T-cell (primary cell): ENCODE results near the gene CNGB1. TPM values are rescaled to one million over a fixed set of nuclear protein-coding genes. Genes with fewer than 3 reads are reported as not detected.
"Not testable (repeated sequence)": the region's sequence is repeated elsewhere in the genome, so short reads cannot be mapped to it uniquely, and the experiment has no call there.

ENCODE experiments used
- ATAC-seq, 4 experiments: fragments of 200-7000 bp in 3 of 4; fragments of 150-1000 bp in 1 of 4; cut with Tn5 transposase; replicated peaks in 1 of 4; 1 replicate in 3 of 4; 2 replicates in 1 of 4; pipeline ENCODE4 v1.10.0; 2021; ENCODE audit warnings: moderate library complexity in 3 of 4, mild to moderate bottlenecking in 2 of 4, moderate number of reproducible peaks in 1 of 4
- CTCF ChIA-PET, 2 donors: fragments of 300-600 bp; sonication (Branson Sonifier 250); formaldehyde crosslinking; loops; one replicate each; lab custom pipeline; 2022; ENCODE audit warnings: antibody characterized with exemption in 2 of 2; lab: Charles Lee
- POLR2A ChIA-PET, 2 donors: fragments of 300-600 bp; sonication (Branson Sonifier 250); formaldehyde crosslinking; loops; one replicate each; lab custom pipeline; 2022; ENCODE audit warnings: antibody characterized with exemption in 2 of 2; lab: Charles Lee
- DNase-seq, 35 experiments: peaks; one replicate each; pipeline versions ENCODE4 v3.0.0 to v3.0.0-alpha.2; 2013 to 2023
- H3K27ac ChIP-seq: one replicate; pipeline ENCODE4 v1.5.1; 2013; ENCODE audit warnings: low read length
- H3K27me3 ChIP-seq, 2 experiments: replicated peaks in 1 of 2; 1 replicate in 1 of 2; 2 replicates in 1 of 2; pipeline versions ENCODE4 v1.6.1 to v1.7.0; 2013; ENCODE audit warnings: low read length in 1 of 2, mixed read lengths in 1 of 2; ENCODE audit not compliant: control insufficient read depth in 2 of 2, insufficient read depth in 2 of 2; ENCODE audit errors: extremely low read depth in 1 of 2
- H3K36me3 ChIP-seq, 2 donors: 1 replicate in 1 of 2; 2 replicates in 1 of 2; pipeline versions ENCODE4 v1.6.1 to v1.7.0; 2013; ENCODE audit warnings: low read length in 1 of 2; ENCODE audit not compliant: control insufficient read depth in 2 of 2, insufficient read depth in 1 of 2; ENCODE audit errors: extremely low read depth in 1 of 2
- H3K4me1 ChIP-seq, 2 experiments: 1 replicate in 1 of 2; 2 replicates in 1 of 2; pipeline versions ENCODE4 v1.6.1 to v1.7.0; 2013; ENCODE audit warnings: low read length in 2 of 2, mixed read lengths in 1 of 2; ENCODE audit not compliant: insufficient read depth in 2 of 2, control insufficient read depth in 1 of 2; ENCODE audit errors: extremely low read depth in 1 of 2
- H3K4me3 ChIP-seq, 2 donors: 1 replicate in 1 of 2; 2 replicates in 1 of 2; pipeline versions ENCODE4 v1.5.1 to v1.7.0; 2013; ENCODE audit warnings: mild to moderate bottlenecking in 2 of 2, low read length in 1 of 2, moderate library complexity in 1 of 2; ENCODE audit not compliant: control insufficient read depth in 1 of 2; ENCODE audit errors: extremely low read depth in 1 of 2
- H3K9me3 ChIP-seq: 2 replicates; pipeline ENCODE4 v1.7.0; 2013
- H3K27ac Mint-ChIP-seq, 2 donors: one replicate each; pipeline ENCODE4 v1.8.0; 2020 to 2021; ENCODE audit warnings: mild to moderate bottlenecking in 2 of 2, mixed read lengths in 2 of 2
- H3K27me3 Mint-ChIP-seq, 2 donors: one replicate each; pipeline ENCODE4 v1.8.0; 2021 to 2022; ENCODE audit warnings: mixed read lengths in 2 of 2
- H3K36me3 Mint-ChIP-seq: one replicate; pipeline ENCODE4 v1.8.0; 2021; ENCODE audit warnings: mixed read lengths
- H3K4me1 Mint-ChIP-seq, 3 donors: one replicate each; pipeline ENCODE4 v1.8.0; 2020 to 2022; ENCODE audit warnings: mixed read lengths in 3 of 3, mild to moderate bottlenecking in 1 of 3
- H3K4me3 Mint-ChIP-seq, 3 donors: one replicate each; pipeline ENCODE4 v1.8.0; 2020 to 2022; ENCODE audit warnings: mild to moderate bottlenecking in 3 of 3, mixed read lengths in 3 of 3, moderate library complexity in 3 of 3
- H3K9me3 Mint-ChIP-seq, 3 donors: one replicate each; pipeline ENCODE4 v1.8.0; 2020 to 2022; ENCODE audit warnings: mixed read lengths in 3 of 3
- WGBS: methylation state at CpG from one replicate; pipeline ENCODE4 v1.1.5; 2013; ENCODE audit warnings: missing lambda C conversion rate; ENCODE audit not compliant: insufficient coverage; 5-methylcytosine and 5-hydroxymethylcytosine counted together
- total RNA-seq, 35 experiments: library from RNA in 6 of 35; stranded (reverse) in 6 of 35; fragments of 120-200 nt in 1 of 35; gene quantifications; one replicate each; pipeline versions ENCODE4 v1.2.1 to v1.2.4 and lab custom pipeline; 2013 to 2026

Gene CNGB1
- total RNA-seq, 5 donors from 2014 or later (not counting 1 experiment from before 2014, with no cell fraction given), result not detected

DNA sequence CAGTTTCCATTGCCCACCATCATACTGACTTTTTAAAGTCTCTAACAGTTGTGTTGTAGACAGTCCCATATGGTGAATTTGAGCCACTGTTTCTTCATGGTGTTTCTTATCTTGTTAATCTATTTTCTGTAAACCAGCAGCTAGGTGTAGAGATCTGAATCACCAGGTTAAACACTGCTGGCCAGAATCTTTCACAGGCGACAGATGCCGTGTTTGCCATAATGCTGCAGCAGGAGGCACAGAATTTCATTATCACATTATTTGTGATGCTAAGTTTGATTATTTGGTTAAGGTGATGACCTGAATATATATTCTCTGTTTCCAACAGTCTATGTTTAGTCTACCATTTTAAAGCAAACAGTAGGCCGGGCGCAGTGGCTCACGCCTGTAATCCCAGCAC is 11.5 kb upstream of the CNGB1 start:
- H3K9me3 ChIP-seq, result no peaks in the 10 kb centered on the region
- H3K4me3 ChIP-seq, result no peak overlapping the region
- Mint-ChIP-seq H3K27ac (no peak overlapping the region), H3K4me1 (peaks cover 9 to 19% (median 12%) of the 10 kb centered on the region in 3 donors), H3K36me3 (no peaks in the 10 kb centered on the region), H3K27me3 (peaks cover 0 to 4% of the 10 kb centered on the region in 2 donors), H3K9me3 (no peaks in the 10 kb centered on the region), H3K4me3 (no peak overlapping the region)
- WGBS, result no CpG with 5 or more reads among the region's 5 CpGs
- DNase-seq, result no peak
- ChIA-PET CTCF (no interaction called here), POLR2A (no interaction called here)
- no peaks in the 10 kb centered on the region for H3K36me3 ChIP-seq
- no peak overlapping the region for H3K27ac ChIP-seq
- H3K27me3 ChIP-seq, result peaks cover 0 to 5% of the 10 kb centered on the region in 2 experiments
- H3K4me1 ChIP-seq, result peaks cover 3 to 20% of the 10 kb centered on the region in 2 experiments
- ATAC-seq, result no peak

DNA sequence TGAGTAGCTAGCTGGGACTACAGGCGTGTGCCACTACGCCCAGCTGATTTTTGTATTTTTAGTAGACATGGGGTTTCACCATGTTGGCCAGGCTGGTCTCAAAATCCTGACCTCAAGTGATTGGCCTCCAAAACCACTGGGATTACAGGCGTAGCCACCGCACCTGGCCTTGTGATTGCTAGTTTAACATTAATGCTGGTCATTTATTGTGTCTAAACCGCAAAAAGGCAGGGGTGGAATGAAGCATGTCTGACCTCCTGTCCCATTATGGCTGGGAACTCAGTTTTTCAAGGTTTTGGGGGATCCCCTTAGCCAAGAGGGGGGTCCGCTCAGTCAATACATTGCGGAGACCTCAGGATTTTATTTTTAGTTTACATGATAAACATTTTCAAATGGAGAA is 10.7 kb upstream of the CNGB1 start:
- no peak overlapping the region for H3K4me3 ChIP-seq
- ATAC-seq (no peak), DNase-seq (no peak)
- H3K27ac Mint-ChIP-seq, result no peak overlapping the region
- H3K36me3 ChIP-seq, result no peaks in the 10 kb centered on the region
- no peak overlapping the region for H3K27ac ChIP-seq
- peaks cover 0 to 5% of the 10 kb centered on the region in 2 experiments for H3K27me3 ChIP-seq
- peaks cover 9 to 19% (median 12%) of the 10 kb centered on the region in 3 donors for H3K4me1 Mint-ChIP-seq
- H3K27me3 Mint-ChIP-seq, result peaks cover 0 to 4% of the 10 kb centered on the region in 2 donors
- H3K36me3 Mint-ChIP-seq, result no peaks in the 10 kb centered on the region
- H3K9me3 Mint-ChIP-seq, result no peaks in the 10 kb centered on the region
- peaks cover 3 to 20% of the 10 kb centered on the region in 2 experiments for H3K4me1 ChIP-seq
- 94% methylated on average over 5 of the region's 7 CpGs for WGBS
- ChIA-PET CTCF (no interaction called here), POLR2A (interaction anchor here in 1 of 2 donors (0.7 kb wide), 1 partner anchor 215 kb away, joined by 4 read pairs; no protein-coding TSS in a partner anchor)
- no peaks in the 10 kb centered on the region for H3K9me3 ChIP-seq
- no peak overlapping the region for H3K4me3 Mint-ChIP-seq

GRCh38 chr16:57979006-57979585 is 8.2 kb upstream of the CNGB1 start:
- Histone ChIP-seq H3K4me1 (peaks cover 0 to 2% of the 10 kb centered on the region in 2 experiments), H3K27me3 (peaks cover 0 to 3% of the 10 kb centered on the region in 2 experiments), H3K27ac (no peak overlapping the region), H3K9me3 (no peaks in the 10 kb centered on the region), H3K4me3 (no peak overlapping the region), H3K36me3 (no peaks in the 10 kb centered on the region)
- H3K27me3 Mint-ChIP-seq, result peaks cover 0 to 4% of the 10 kb centered on the region in 2 donors
- no peaks in the 10 kb centered on the region for H3K9me3 Mint-ChIP-seq
- peaks cover under 1 to 3% (median 1%) of the 10 kb centered on the region in 3 donors for H3K4me1 Mint-ChIP-seq
- H3K36me3 Mint-ChIP-seq, result no peaks in the 10 kb centered on the region
- ChIA-PET CTCF (interaction anchor here in 1 of 2 donors (0.6 kb wide), 1 partner anchor 389 kb away, joined by 3 read pairs; no protein-coding TSS in a partner anchor), POLR2A (no interaction called here)
- no peak overlapping the region for H3K4me3 Mint-ChIP-seq
- no peak overlapping the region for H3K27ac Mint-ChIP-seq
- 98% methylated on average over 5 of the region's 11 CpGs for WGBS
- ATAC-seq (no peak), DNase-seq (no peak)

- H3K36me3 ChIP-seq, H3K9me3 Mint-ChIP-seq, H3K27me3 ChIP-seq, DNase-seq, H3K27me3 Mint-ChIP-seq, H3K36me3 Mint-ChIP-seq, H3K4me3 Mint-ChIP-seq, H3K27ac Mint-ChIP-seq, H3K9me3 ChIP-seq, H3K27ac ChIP-seq, ATAC-seq, POLR2A ChIA-PET, H3K4me3 ChIP-seq, H3K4me1 Mint-ChIP-seq, H3K4me1 ChIP-seq: not testable (repeated sequence)
- no CpG with 5 or more reads among the region's 2 CpGs for WGBS
- CTCF ChIA-PET, result interaction anchor here (0.6 kb wide), 2 partner anchors 41 to 328 kb away, joined by 4 to 10 read pairs; no protein-coding TSS in a partner anchor
Observed at GRCh38 chr16:57978070-57978465, 7.1 kb upstream of the CNGB1 start.

DNA sequence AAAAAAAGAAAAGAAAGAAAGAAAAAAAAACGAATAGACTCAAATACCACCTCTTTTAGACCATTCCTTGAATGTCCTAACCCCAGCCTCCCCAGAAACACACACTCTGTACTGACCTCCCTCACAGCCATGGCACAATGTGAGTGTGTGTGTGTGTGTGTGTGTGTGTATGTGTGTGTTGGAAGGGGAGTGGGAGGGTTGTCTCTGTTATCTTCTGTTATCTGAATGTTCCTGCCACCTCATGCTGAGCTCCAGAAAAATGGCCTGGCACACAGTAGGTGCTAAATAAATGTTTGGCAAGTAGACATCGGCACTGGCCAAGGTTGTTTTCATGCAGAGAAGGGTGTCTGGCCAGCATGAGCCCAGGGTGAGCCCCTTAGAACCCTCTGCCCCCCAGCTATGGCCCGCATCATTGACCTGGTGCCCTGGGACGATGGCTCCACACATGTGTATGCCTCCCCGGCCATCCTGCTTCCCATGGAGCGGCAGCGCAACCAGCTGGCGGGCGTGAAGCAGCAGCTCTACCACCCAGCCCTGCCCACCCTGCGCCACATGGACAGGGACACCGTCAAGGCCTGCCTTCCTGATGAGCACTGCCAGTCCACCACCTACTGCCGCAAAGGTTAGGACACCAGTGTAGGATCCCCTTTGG is 6.6 kb upstream of the CNGB1 start:
- Histone ChIP-seq H3K4me3 (no peak overlapping the region), H3K27ac (no peak overlapping the region), H3K4me1 (no peaks in the 10 kb centered on the region), H3K9me3 (no peaks in the 10 kb centered on the region), H3K27me3 (peaks cover 0 to 7% of the 10 kb centered on the region in 2 experiments), H3K36me3 (no peaks in the 10 kb centered on the region)
- Mint-ChIP-seq H3K4me3 (no peak overlapping the region), H3K36me3 (no peaks in the 10 kb centered on the region), H3K27me3 (peaks cover 0 to 4% of the 10 kb centered on the region in 2 donors), H3K4me1 (no peaks in the 10 kb centered on the region), H3K9me3 (no peaks in the 10 kb centered on the region), H3K27ac (no peak overlapping the region)
- POLR2A ChIA-PET, result interaction anchor here in 1 of 2 donors (0.6 kb wide), 1 partner anchor 149 kb away, joined by 3 read pairs; no protein-coding TSS in a partner anchor
- no peak for DNase-seq
- 86% methylated on average over 4 of the region's 12 CpGs for WGBS
- ATAC-seq, result no peak
- CTCF ChIA-PET, result interaction anchor here in 1 of 2 donors (0.6 kb wide), 1 partner anchor 41 kb away, joined by 4 read pairs; no protein-coding TSS in a partner anchor

DNA sequence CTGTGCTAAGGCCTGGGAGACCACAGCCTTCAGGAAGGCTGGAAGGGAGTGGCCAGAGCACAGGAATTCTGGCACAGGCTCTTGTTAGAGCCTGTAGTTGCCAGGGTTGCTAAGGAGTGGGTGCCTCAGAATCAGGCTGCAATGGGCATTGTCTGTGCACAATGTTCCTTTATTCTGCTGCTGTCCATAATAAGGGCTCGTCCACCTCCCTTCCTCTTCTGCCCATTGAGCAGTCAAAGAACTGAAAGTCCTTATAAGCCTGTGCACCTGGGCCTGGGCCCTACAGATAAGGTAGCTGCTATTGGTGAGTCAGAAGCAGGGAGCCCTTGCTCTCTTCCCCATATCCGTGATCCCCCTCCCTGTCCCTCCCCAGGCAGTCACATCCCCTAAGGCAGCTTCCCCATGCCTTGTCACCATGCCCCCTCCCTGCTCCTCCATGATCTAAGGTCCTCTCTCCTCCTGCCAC is 5.4 kb upstream of the CNGB1 start:
- Mint-ChIP-seq H3K27ac (no peak overlapping the region), H3K4me3 (no peak overlapping the region), H3K4me1 (no peaks in the 10 kb centered on the region), H3K9me3 (no peaks in the 10 kb centered on the region), H3K27me3 (no peaks in the 10 kb centered on the region), H3K36me3 (no peaks in the 10 kb centered on the region)
- H3K27me3 ChIP-seq, result peaks cover 0 to 8% of the 10 kb centered on the region in 2 experiments
- ATAC-seq (no peak), DNase-seq (no peak)
- no peaks in the 10 kb centered on the region for H3K4me1 ChIP-seq
- POLR2A ChIA-PET, result no interaction called here
- H3K27ac ChIP-seq, result no peak overlapping the region
- CTCF ChIA-PET, result interaction anchor here in 1 of 2 donors (0.6 kb wide), 1 partner anchor 17 kb away, joined by 3 read pairs; no protein-coding TSS in a partner anchor
- no peak overlapping the region for H3K4me3 ChIP-seq
- no peaks in the 10 kb centered on the region for H3K9me3 ChIP-seq
- H3K36me3 ChIP-seq, result no peaks in the 10 kb centered on the region
- WGBS, result 67% methylated on average over 1 of the region's 2 CpGs
